ENCODE data around the gene SNX6. TPM values are rescaled to one million over a fixed set of nuclear protein-coding genes. Genes with fewer than 3 reads are reported as not detected.
"Not testable (repeated sequence)": the region's sequence is repeated elsewhere in the genome, so short reads cannot be mapped to it uniquely, and the experiment has no call there.

Gene SNX6
- total and polyA plus RNA-seq, 2 donors = 62.9 to 86.5 TPM

DNA sequence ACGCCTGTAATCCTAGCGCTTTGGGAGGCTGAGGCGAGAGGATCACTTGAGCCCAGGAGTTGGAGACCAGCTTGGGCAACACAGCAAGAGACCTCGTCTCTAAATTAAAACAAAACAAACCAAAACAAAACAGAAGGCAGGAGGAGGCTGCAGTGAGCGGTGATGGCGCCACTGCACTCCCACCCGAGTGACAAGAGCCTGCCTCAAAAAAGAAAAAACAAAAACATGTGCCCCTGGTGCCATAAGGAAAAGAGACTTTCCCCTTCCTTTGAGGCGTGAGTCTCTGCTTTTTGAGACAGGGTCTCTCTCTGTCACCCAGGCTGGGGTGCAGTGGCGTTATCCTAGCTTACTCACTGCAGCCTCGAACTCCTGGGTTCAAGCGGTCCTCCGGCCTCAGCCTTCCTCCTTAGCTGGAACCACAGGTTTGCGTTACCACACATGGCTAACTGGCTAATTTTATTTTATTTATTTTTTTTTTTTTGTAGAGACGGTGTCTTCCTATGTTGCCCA, 81.4 kb downstream of the SNX6 start:
- peak in 3 of 9 donors; percentile 9 to 30 (median 13) for DNase-seq (ENCODE audit: low read depth in 6 of 9, low spot score in 9 of 9)

DNA sequence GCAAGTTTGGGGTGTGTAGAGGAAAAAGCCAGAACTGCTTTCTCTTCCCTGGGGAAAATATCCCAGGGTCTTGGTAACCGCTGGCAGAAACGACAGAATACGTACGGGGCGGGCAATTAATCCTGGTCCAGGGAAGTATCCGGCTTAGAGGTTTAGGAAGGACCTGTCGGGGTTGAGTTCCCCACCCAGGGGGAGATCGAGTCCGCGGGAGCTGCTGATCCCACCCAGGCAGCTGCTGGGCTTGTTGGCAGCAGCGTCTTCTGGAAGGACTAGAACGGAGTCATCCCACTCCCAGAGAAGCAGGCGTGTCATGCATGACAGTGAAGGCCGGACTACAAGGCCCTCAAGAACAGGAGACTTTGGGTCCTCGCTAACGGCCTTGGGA, 82.8 kb downstream of the SNX6 start:
- H3K4me1 ChIP-seq (ENCODE audit: control insufficient read depth in 2 of 2, insufficient read depth in 2 of 2, low read length in 2 of 2); H3K27me3 ChIP-seq (ENCODE audit: control insufficient read depth in 2 of 2, insufficient read depth in 1 of 2, low read length in 1 of 2); H3K4me3 ChIP-seq (ENCODE audit: low read length in 2 of 2); H3K36me3 ChIP-seq (ENCODE audit: control insufficient read depth in 2 of 2, insufficient read depth in 2 of 2, low read length in 1 of 2); DNase-seq (ENCODE audit: low read depth in 6 of 9, low spot score in 9 of 9); H3K9me3 ChIP-seq (ENCODE audit: control insufficient read depth in 2 of 2, insufficient read depth in 1 of 2, low read length in 1 of 2); H3K27ac ChIP-seq (ENCODE audit: low read depth in 1 of 2, low read length in 1 of 2): not testable (repeated sequence)
- no CpG with 5 or more reads among the region's 16 CpGs for WGBS

More for the DNA sequence above, 81.4 kb downstream of the SNX6 start:
- no peaks in the 10 kb centered on the region for H3K36me3 ChIP-seq (ENCODE audit: control insufficient read depth in 2 of 2, insufficient read depth in 2 of 2, low read length in 1 of 2)
- 92% methylated on average over 14 of the region's 14 CpGs for WGBS
- H3K9me3 ChIP-seq (ENCODE audit: control insufficient read depth in 2 of 2, insufficient read depth in 1 of 2, low read length in 1 of 2) = no peaks in the 10 kb centered on the region
- no peak overlapping the region for H3K4me3 ChIP-seq (ENCODE audit: low read length in 2 of 2)
- H3K27me3 ChIP-seq (ENCODE audit: control insufficient read depth in 2 of 2, insufficient read depth in 1 of 2, low read length in 1 of 2) = no peaks in the 10 kb centered on the region
- no peak overlapping the region for H3K27ac ChIP-seq (ENCODE audit: low read depth in 1 of 2, low read length in 1 of 2)
- H3K4me1 ChIP-seq (ENCODE audit: control insufficient read depth in 2 of 2, insufficient read depth in 2 of 2, low read length in 2 of 2) = peaks cover 0 to 3% of the 10 kb centered on the region in 2 donors

DNA sequence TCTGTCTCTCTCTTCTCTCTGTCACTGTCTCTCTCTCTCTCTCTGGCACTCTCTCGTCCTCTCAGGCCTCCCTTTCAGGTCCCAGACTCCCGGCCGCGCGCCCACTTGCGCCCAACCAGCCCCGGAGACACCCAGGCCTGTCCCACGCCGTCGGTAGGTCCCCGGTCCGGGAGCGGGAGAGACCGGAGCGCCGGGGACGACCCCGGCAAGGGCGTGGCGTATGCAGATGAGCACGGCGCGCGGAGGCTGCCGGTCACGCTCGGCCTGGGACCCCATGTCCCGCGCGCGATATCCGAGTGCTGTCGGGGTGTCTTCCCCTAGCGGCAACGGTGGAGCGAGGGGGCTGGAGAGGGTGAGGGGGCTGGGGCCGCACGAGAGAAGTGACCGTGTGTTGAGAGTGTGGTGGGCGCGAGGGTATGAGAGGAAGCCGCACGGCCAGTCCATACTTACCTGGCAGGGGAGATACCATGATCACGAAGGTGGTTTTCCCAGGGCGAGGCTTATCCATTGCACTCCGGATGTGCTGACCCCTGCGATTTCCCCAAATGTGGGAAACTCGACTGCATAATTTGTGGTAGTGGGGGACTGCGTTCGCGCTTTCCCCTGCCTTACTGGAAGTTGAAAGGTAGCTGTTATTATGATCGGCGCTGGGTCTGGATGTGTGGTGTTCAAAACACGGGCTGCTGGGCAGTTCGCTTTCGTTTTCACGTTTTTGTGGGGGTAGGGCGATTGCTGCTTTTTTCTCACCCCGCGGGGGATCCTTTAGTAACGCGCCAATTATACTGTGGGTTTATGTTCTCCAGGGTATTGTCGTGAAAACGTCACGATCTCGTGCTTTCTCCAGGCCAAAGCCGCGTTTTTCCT, 83.4 kb downstream of the SNX6 start:
- H3K9me3 ChIP-seq (ENCODE audit: control insufficient read depth in 2 of 2, insufficient read depth in 1 of 2, low read length in 1 of 2); DNase-seq (ENCODE audit: low read depth in 6 of 9, low spot score in 9 of 9); H3K4me1 ChIP-seq (ENCODE audit: control insufficient read depth in 2 of 2, insufficient read depth in 2 of 2, low read length in 2 of 2); H3K27me3 ChIP-seq (ENCODE audit: control insufficient read depth in 2 of 2, insufficient read depth in 1 of 2, low read length in 1 of 2); H3K36me3 ChIP-seq (ENCODE audit: control insufficient read depth in 2 of 2, insufficient read depth in 2 of 2, low read length in 1 of 2); H3K4me3 ChIP-seq (ENCODE audit: low read length in 2 of 2); H3K27ac ChIP-seq (ENCODE audit: low read depth in 1 of 2, low read length in 1 of 2): not testable (repeated sequence)
- no CpG with 5 or more reads among the region's 68 CpGs for WGBS

DNA sequence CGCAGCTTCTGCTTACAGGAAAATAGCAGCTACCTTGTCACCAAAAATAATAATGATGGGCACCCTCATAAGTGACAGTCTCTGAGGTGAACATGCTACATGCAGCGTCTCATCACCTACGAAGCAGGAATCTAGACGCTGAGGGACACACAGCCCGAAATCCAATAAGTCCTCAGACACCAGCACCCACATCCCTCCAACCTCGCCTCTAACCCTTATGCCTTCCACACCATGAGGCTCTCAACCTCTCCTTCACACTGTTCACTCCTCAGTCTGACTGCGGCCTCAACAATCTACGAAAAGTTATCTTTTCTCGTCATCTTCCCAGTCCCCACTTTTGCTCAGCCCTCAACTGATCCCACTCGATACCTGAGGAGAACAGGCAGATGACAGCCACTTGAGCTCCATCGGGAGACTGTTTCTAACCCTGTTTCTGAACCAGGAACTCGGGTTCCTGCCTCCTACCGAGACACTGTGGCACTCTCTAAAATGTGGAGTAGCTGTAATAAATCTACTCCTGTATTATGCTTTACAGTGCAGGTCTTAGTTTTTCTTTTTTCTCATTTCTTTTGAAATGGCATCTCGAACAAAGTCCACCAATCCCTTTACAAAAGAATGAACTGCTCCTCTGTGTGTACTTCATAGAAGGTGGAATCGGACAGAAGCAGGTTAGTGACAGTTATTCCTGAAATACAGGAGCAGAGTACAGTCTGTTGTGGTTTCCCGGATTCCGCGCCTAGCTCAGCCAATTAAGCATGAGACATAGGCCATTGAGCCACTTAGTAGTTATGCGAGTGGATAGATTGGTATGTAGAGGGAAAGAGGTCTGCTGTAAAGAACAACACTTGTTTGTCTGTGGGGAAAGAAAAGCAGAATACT, 89.5 kb downstream of the SNX6 start:
- DNase-seq (ENCODE audit: low read depth in 6 of 9, low spot score in 9 of 9) = peak in 1 of 9 donors; percentile 9
- WGBS = 94% methylated on average over 13 of the region's 19 CpGs
- peaks cover 4 to 18% of the 10 kb centered on the region in 2 donors for H3K4me1 ChIP-seq (ENCODE audit: control insufficient read depth in 2 of 2, insufficient read depth in 2 of 2, low read length in 2 of 2)
- H3K27ac ChIP-seq (ENCODE audit: low read depth in 1 of 2, low read length in 1 of 2) = peak overlapping the region; percentile 75 to 81
- peaks cover 7 to 11% of the 10 kb centered on the region in 2 donors for H3K36me3 ChIP-seq (ENCODE audit: control insufficient read depth in 2 of 2, insufficient read depth in 2 of 2, low read length in 1 of 2)
- not testable (repeated sequence) for H3K27me3 ChIP-seq (ENCODE audit: control insufficient read depth in 2 of 2, insufficient read depth in 1 of 2, low read length in 1 of 2); H3K9me3 ChIP-seq (ENCODE audit: control insufficient read depth in 2 of 2, insufficient read depth in 1 of 2, low read length in 1 of 2)
- H3K4me3 ChIP-seq (ENCODE audit: low read length in 2 of 2) = peak overlapping the region; percentile 88 to 98

DNA sequence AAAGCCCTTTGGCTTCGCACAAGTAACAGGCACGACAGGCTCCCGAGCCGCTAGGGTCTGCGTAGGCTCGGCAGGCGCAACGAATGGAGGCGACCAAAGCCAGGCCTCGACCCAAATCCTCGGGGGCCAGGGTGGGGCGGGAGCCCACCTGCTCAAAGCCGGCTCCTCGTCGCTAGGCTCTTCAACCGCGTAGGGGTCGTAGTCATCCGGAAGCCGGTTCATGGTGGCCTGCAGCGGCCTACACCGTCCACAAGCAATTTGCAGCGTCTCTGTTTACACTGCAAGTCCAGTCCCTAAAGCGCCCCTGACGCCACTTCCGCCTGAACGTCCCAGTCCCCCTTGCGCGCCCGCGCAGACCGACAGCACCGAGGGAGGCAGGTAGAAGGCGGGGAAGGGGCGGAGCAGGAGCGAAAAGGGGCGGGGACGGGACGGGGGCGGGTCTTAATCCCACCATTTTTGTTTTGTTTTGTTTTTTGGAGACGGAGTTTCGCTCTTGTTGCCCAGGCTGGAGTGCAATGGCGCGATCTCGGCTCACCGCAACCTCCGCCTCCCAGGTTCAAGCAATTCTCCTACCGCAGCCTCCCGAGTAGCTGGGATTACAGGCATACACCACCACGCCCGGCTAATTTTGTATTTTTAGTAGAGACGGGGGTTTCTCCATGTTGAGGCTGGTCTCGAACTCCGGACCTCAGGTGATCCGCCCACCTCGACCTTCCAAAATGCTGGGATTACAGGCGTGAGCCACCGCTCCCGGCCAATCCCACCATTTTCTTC, 90.4 kb downstream of the SNX6 start, which contains the start of gene EAPP:
TSS of gene EAPP (minus strand) at position 295 of the 774 bp plus-strand sequence. CDS start at position 222, 73 bp downstream.
- Histone ChIP-seq H3K4me3 (ENCODE audit: low read length in 2 of 2) (peak within 1 kb of the TSS; percentile 88 to 98), H3K4me1 (ENCODE audit: control insufficient read depth in 2 of 2, insufficient read depth in 2 of 2, low read length in 2 of 2) (peaks cover 4 to 18% of the 10 kb centered on the region in 2 donors), H3K27me3 (ENCODE audit: control insufficient read depth in 2 of 2, insufficient read depth in 1 of 2, low read length in 1 of 2) (no peaks in the 10 kb centered on the region), H3K36me3 (ENCODE audit: control insufficient read depth in 2 of 2, insufficient read depth in 2 of 2, low read length in 1 of 2) (peaks cover 7 to 11% of the 10 kb centered on the region in 2 donors), H3K9me3 (ENCODE audit: control insufficient read depth in 2 of 2, insufficient read depth in 1 of 2, low read length in 1 of 2) (no peaks in the 10 kb centered on the region), H3K27ac (ENCODE audit: low read depth in 1 of 2, low read length in 1 of 2) (peak within 1 kb of the TSS; percentile 88 to 98)
- peak; percentile 85 to 97 (median 92) for DNase-seq (ENCODE audit: low read depth in 6 of 9, low spot score in 9 of 9)
- WGBS = 4% methylated on average over 59 of the region's 59 CpGs

DNA sequence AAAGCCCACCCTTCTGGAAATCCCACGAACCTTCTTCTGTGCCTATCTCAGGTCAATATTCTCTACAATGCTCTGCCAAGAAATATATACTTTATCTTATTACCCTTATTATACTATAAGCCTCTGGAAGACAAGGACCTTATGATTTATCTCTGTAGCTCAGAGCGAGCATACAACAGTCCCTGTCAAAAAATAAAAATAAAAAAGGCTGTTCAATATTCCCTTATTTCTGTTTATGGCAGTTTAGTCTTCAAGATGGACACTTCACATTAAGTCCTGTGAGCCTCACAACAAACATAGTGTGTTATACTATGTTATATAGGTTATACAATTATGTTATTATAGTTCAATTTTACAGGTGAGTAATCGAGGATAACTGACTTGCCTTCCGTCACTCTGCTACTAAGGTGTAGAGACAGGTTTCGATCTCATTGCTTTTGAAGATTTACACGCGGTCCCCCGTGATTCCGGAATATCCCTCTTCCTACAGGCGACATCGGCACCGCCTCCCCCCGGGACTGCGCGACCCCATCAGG, 91.0 kb downstream of the SNX6 start:
- H3K4me3 ChIP-seq (ENCODE audit: low read length in 2 of 2) = peak overlapping the region; percentile 88 to 98
- no peaks in the 10 kb centered on the region for H3K9me3 ChIP-seq (ENCODE audit: control insufficient read depth in 2 of 2, insufficient read depth in 1 of 2, low read length in 1 of 2)
- WGBS = 5% methylated on average over 15 of the region's 15 CpGs
- peak overlapping the region; percentile 88 to 98 for H3K27ac ChIP-seq (ENCODE audit: low read depth in 1 of 2, low read length in 1 of 2)
- peaks cover 10 to 14% of the 10 kb centered on the region in 2 donors for H3K36me3 ChIP-seq (ENCODE audit: control insufficient read depth in 2 of 2, insufficient read depth in 2 of 2, low read length in 1 of 2)
- DNase-seq (ENCODE audit: low read depth in 6 of 9, low spot score in 9 of 9) = no peak
- H3K4me1 ChIP-seq (ENCODE audit: control insufficient read depth in 2 of 2, insufficient read depth in 2 of 2, low read length in 2 of 2) = peaks cover 4 to 18% of the 10 kb centered on the region in 2 donors
- no peaks in the 10 kb centered on the region for H3K27me3 ChIP-seq (ENCODE audit: control insufficient read depth in 2 of 2, insufficient read depth in 1 of 2, low read length in 1 of 2)

DNA sequence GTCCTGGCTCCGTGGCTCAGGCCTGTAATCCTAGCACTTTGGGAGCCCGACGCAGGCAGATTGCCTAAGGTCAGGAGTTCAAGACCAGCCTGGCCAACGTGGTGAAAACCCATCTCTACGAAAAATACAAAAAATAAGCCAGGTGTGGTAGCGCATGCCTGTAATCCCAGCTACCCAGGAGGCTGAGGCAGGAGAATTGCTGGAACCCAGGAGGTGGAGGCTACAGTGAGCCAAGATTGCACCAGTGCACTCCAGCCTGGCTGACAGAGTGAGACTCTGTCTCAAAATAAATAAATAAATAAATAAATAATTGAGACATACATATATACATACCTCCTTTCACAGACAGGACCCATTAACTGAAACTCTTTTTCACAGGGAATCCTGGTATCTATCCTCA, 91.9 kb downstream of the SNX6 start:
- WGBS = 94% methylated on average over 6 of the region's 6 CpGs
- H3K36me3 ChIP-seq (ENCODE audit: control insufficient read depth in 2 of 2, insufficient read depth in 2 of 2, low read length in 1 of 2) = peaks cover 18 to 22% of the 10 kb centered on the region in 2 donors
- H3K4me3 ChIP-seq (ENCODE audit: low read length in 2 of 2) = peak overlapping the region in 1 of 2 donors; percentile 88
- H3K4me1 ChIP-seq (ENCODE audit: control insufficient read depth in 2 of 2, insufficient read depth in 2 of 2, low read length in 2 of 2) = peaks cover 4 to 18% of the 10 kb centered on the region in 2 donors
- not testable (repeated sequence) for DNase-seq (ENCODE audit: low read depth in 6 of 9, low spot score in 9 of 9); H3K9me3 ChIP-seq (ENCODE audit: control insufficient read depth in 2 of 2, insufficient read depth in 1 of 2, low read length in 1 of 2); H3K27me3 ChIP-seq (ENCODE audit: control insufficient read depth in 2 of 2, insufficient read depth in 1 of 2, low read length in 1 of 2); H3K27ac ChIP-seq (ENCODE audit: low read depth in 1 of 2, low read length in 1 of 2)

DNA sequence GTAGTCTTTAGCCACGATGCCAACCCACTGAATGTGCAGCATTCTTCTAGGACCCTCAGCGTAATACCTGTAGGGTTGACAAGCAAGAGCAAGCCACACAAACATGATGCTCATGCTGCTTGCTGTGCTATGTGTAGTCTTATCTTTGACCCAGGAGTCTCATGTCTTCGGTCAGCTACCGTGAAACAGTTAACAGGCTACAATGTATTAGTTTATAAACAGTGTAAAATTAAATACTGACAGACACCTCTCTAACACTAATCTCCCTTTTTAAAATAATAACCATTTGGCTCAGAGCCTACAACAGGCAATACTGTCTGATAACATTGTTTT, 92.3 kb downstream of the SNX6 start:
- WGBS = 99% methylated on average over 4 of the region's 4 CpGs
- H3K9me3 ChIP-seq (ENCODE audit: control insufficient read depth in 2 of 2, insufficient read depth in 1 of 2, low read length in 1 of 2) = no peaks in the 10 kb centered on the region
- H3K27ac ChIP-seq (ENCODE audit: low read depth in 1 of 2, low read length in 1 of 2) = no peak overlapping the region
- H3K4me3 ChIP-seq (ENCODE audit: low read length in 2 of 2) = no peak overlapping the region
- H3K4me1 ChIP-seq (ENCODE audit: control insufficient read depth in 2 of 2, insufficient read depth in 2 of 2, low read length in 2 of 2) = peaks cover 4 to 18% of the 10 kb centered on the region in 2 donors
- H3K27me3 ChIP-seq (ENCODE audit: control insufficient read depth in 2 of 2, insufficient read depth in 1 of 2, low read length in 1 of 2) = no peaks in the 10 kb centered on the region
- DNase-seq (ENCODE audit: low read depth in 6 of 9, low spot score in 9 of 9) = no peak
- H3K36me3 ChIP-seq (ENCODE audit: control insufficient read depth in 2 of 2, insufficient read depth in 2 of 2, low read length in 1 of 2) = peaks cover 21 to 27% of the 10 kb centered on the region in 2 donors
